ENCODE results near the gene SBNO2. TPM values are rescaled to one million over a fixed set of nuclear protein-coding genes. Genes with fewer than 3 reads are reported as not detected.

Gene SBNO2
- total and polyA plus RNA-seq, 2 of the 4 experiments (the other 2 are of a cell fraction), result 13.4 to 40.5 TPM

GRCh38 chr19:1123381-1123780 lies 50.7 kb downstream of the SBNO2 start:
- in situ Hi-C loops (cut with MboI; ENCODE audit: low sequenced_read_pairs) (no loop called here), intact Hi-C loops (cut with micrococcal nuclease) (no loop called here), dilution Hi-C loops (cut with HindIII; ENCODE audit: low sequenced_read_pairs, unreplicated experiment) (no loop called here)
- Histone ChIP-seq H2BK20ac (ENCODE audit: low read depth, low read length) (no peak overlapping the region), H3K14ac (replicated peaks; ENCODE audit: low read depth, low read length) (no peak overlapping the region), H2BK5ac (ENCODE audit: low read depth, low read length, poor library complexity, severe bottlenecking) (no peak overlapping the region), H3K36me3 (ENCODE audit: control insufficient read depth, insufficient read depth, low read length) (peaks cover 91% of the 10 kb centered on the region), H2AFZ (replicated peaks; ENCODE audit: low read length, poor library complexity) (no peak overlapping the region), H3K18ac (ENCODE audit: low read depth, low read length) (no peak overlapping the region), H3K4ac (ENCODE audit: low read depth, low read length) (no peak overlapping the region), H2AK5ac (ENCODE audit: low read depth, low read length) (no peak overlapping the region), H3K4me3 (ENCODE audit: insufficient read depth, low read depth, low read length) (no peak overlapping the region), H3K56ac (ENCODE audit: extremely low read depth, insufficient read depth, low read length) (no peak overlapping the region), H2BK15ac (ENCODE audit: low read depth, low read length) (no peak overlapping the region), H3K9ac (ENCODE audit: low read depth, low read length) (no peak overlapping the region), H3K4me1 (ENCODE audit: control insufficient read depth, insufficient read depth, low read length) (peaks cover 7% of the 10 kb centered on the region), H4K91ac (ENCODE audit: insufficient read depth, low read depth, low read length) (no peak overlapping the region), H2BK120ac (ENCODE audit: low read depth, low read length) (no peak overlapping the region), H3K9me3 (ENCODE audit: control insufficient read depth, insufficient read depth, low read length) (no peaks in the 10 kb centered on the region), H3K79me1 (ENCODE audit: low read depth in 1 of 2, low read length in 2 of 2) (peaks cover 21 to 69% of the 10 kb centered on the region in 2 experiments), H4K8ac (ENCODE audit: low read depth in 2 of 2, low read length in 2 of 2) (no peak overlapping the region), H3K27ac (ENCODE audit: insufficient read depth, low read length) (no peak overlapping the region), H3K23ac (ENCODE audit: low read depth, low read length) (no peak overlapping the region), H4K5ac (ENCODE audit: low read depth, low read length) (no peak overlapping the region), H4K20me1 (ENCODE audit: insufficient read depth, low read length) (peaks cover 27% of the 10 kb centered on the region), H3K9me1 (ENCODE audit: insufficient read depth, low read length) (peaks cover 8% of the 10 kb centered on the region; the same call in 1 of the 2 replicates), H3K27me3 (ENCODE audit: control insufficient read depth, insufficient read depth, low read length) (no peaks in the 10 kb centered on the region), H3K4me2 (ENCODE audit: low read depth, low read length) (no peak overlapping the region), H2AK9ac (replicated peaks; ENCODE audit: low read depth, low read length, poor library complexity) (no peak overlapping the region)
- ATAC-seq (ENCODE audit: low read depth) (no peak), DNase-seq (no peak)
- 98% methylated on average over 10 of the region's 20 CpGs; no CpG with 5 or more reads in 1 of the 2 experiments for WGBS, 2 experiments (ENCODE audit: extremely low coverage in 2 of 2, insufficient read length in 1 of 2)
- no peak for TF ChIP-seq MAFK (IDR thresholded peaks at IDR 0.05; ENCODE audit: low read depth, low read length)
- no peak for TF ChIP-seq CEBPB (IDR thresholded peaks at IDR 0.05; ENCODE audit: low read depth, low read length)
- TF ChIP-seq MXI1 (IDR thresholded peaks at IDR 0.05; ENCODE audit: borderline replicate concordance, low read depth, low read length), result no peak
- TF ChIP-seq CHD1 (IDR thresholded peaks at IDR 0.05; ENCODE audit: low read depth, low read length), result no peak
- TF ChIP-seq FOS (IDR thresholded peaks at IDR 0.05; ENCODE audit: low read depth, low read length), result no peak
- no peak for TF ChIP-seq NFE2L2 (IDR thresholded peaks at IDR 0.05; ENCODE audit: low read depth, low read length)
- no peak for TF ChIP-seq BHLHE40 (IDR thresholded peaks at IDR 0.05; ENCODE audit: low read depth, low read length)
- no peak for TF ChIP-seq ELK1 (IDR thresholded peaks at IDR 0.05; ENCODE audit: borderline replicate concordance, low read depth, low read length)
- no peak for TF ChIP-seq RAD21 (IDR thresholded peaks at IDR 0.05; ENCODE audit: low read length)
- no peak for TF ChIP-seq USF2 (IDR thresholded peaks at IDR 0.05; ENCODE audit: low read depth, low read length)
- no peak for TF ChIP-seq MAZ (IDR thresholded peaks at IDR 0.05; ENCODE audit: borderline replicate concordance, low read depth, low read length)
- no peak for TF ChIP-seq SMC3 (IDR thresholded peaks at IDR 0.05; ENCODE audit: low read depth, low read length)
- no peak for TF ChIP-seq POLR2A (IDR thresholded peaks at IDR 0.05; ENCODE audit: low read depth, low read length)
- TF ChIP-seq RCOR1 (IDR thresholded peaks at IDR 0.05; ENCODE audit: insufficient replicate concordance, low read length), result no peak
- TF ChIP-seq CTCF (conservative IDR thresholded peaks at IDR 0.05; ENCODE audit: low read depth, low read length), result no peak
- no peak for TF ChIP-seq RFX5 (IDR thresholded peaks at IDR 0.05; ENCODE audit: low read depth, low read length)
- POLR2A ChIA-PET (ENCODE audit: unreplicated experiment), result interaction anchor here (0.9 kb wide), 1 partner anchor 54 kb away, joined by 5 read pairs; no protein-coding TSS in a partner anchor
- CTCF ChIA-PET, result interaction anchor here (1.2 kb wide), 1 partner anchor 10 kb away, joined by 4 read pairs; no protein-coding TSS in a partner anchor
- BruUV-seq (replicated peaks), result no TSS peak

Measured in IMR-90 (cell line).